ENCODE measurements around the gene RPA3.

The RPA3 gene

GRCh38 chr7:7757576-7757975 lies 39.2 kb upstream of the RPA3 start:
- TF ChIP-seq, protein P1, sequence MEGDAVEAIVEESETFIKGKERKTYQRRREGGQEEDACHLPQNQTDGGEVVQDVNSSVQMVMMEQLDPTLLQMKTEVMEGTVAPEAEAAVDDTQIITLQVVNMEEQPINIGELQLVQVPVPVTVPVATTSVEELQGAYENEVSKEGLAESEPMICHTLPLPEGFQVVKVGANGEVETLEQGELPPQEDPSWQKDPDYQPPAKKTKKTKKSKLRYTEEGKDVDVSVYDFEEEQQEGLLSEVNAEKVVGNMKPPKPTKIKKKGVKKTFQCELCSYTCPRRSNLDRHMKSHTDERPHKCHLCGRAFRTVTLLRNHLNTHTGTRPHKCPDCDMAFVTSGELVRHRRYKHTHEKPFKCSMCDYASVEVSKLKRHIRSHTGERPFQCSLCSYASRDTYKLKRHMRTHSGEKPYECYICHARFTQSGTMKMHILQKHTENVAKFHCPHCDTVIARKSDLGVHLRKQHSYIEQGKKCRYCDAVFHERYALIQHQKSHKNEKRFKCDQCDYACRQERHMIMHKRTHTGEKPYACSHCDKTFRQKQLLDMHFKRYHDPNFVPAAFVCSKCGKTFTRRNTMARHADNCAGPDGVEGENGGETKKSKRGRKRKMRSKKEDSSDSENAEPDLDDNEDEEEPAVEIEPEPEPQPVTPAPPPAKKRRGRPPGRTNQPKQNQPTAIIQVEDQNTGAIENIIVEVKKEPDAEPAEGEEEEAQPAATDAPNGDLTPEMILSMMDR (IDR thresholded peaks at IDR 0.05; ENCODE audit: insufficient read depth, missing control alignments), result no peak
- FAIRE-seq, result no peak
- DNase-seq (ENCODE audit: insufficient read length, low spot score), result no peak

- FAIRE-seq, result no peak
- DNase-seq (ENCODE audit: insufficient read length, low spot score), result no peak
- TF ChIP-seq, protein P1 (IDR thresholded peaks at IDR 0.05; ENCODE audit: insufficient read depth, missing control alignments), result no peak
These were observed 38.2 kb upstream of the RPA3 start for GRCh38 chr7:7756577-7756976.

- DNase-seq (ENCODE audit: insufficient read length, low spot score), result no peak
- FAIRE-seq, result no peak
- TF ChIP-seq, protein P1 (IDR thresholded peaks at IDR 0.05; ENCODE audit: insufficient read depth, missing control alignments), result no peak
These were observed 33.1 kb upstream of the RPA3 start for GRCh38 chr7:7751243-7752092.

GRCh38 chr7:7750571-7751242 lies 32.3 kb upstream of the RPA3 start:
- TF ChIP-seq, protein P1 (IDR thresholded peaks at IDR 0.05; ENCODE audit: insufficient read depth, missing control alignments), result no peak
- no peak for DNase-seq (ENCODE audit: insufficient read length, low spot score)
- peak; percentile 29 for FAIRE-seq

DNA sequence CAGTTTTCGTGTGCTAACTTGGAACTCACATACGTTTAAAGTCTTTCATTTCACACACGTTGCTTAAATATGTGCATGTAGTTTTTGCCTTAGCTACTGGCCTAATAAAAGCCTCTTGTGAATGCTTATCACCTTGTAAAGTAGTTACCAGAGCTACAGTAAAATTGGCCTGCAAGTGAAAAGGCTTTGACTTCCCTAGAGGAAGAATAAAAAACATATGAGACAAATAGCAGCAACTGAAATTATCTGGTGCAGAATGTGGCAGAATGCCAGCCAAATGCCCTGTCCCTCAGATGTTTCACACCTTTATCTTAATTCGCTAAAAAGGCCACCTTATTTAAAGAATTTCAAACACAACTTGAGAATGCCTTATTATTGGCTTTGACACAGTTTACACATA lies 28.1 kb upstream of the RPA3 start:
- no peak for DNase-seq (ENCODE audit: insufficient read length, low spot score)
- no peak for FAIRE-seq
- TF ChIP-seq, protein P1 (IDR thresholded peaks at IDR 0.05; ENCODE audit: insufficient read depth, missing control alignments), result no peak

GRCh38 chr7:7745966-7746365 lies 27.6 kb upstream of the RPA3 start:
- FAIRE-seq, result no peak
- no peak for DNase-seq (ENCODE audit: insufficient read length, low spot score)
- TF ChIP-seq, protein P1 (IDR thresholded peaks at IDR 0.05; ENCODE audit: insufficient read depth, missing control alignments), result no peak

DNA sequence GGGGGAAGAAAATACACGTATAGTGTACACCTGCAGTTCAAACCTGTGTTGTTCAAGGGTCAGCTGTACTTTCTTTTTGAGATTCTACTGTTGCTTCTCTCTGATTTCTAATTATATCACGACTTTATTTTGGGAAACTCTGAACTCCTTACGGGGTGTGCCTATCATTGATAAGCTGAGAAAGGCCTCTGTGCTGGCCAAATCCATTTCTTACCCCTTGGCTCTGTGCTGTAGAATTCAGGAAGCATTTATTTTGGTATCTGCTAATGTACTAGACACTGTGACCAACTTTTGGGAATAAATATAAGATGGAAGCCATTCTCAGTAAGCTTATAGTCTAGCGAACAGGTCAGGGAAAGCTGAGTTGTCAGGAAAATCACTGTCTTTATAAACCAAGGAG lies 26.9 kb upstream of the RPA3 start:
- DNase-seq (ENCODE audit: insufficient read length, low spot score) (no peak), FAIRE-seq (no peak)
- TF ChIP-seq, protein P1 (IDR thresholded peaks at IDR 0.05; ENCODE audit: insufficient read depth, missing control alignments), result no peak
